Aorta (tissue), 5 donors: ENCODE measurements around the gene CABP4. TPM values are rescaled to one million over a fixed set of nuclear protein-coding genes. Genes with fewer than 3 reads are reported as not detected.

Source experiments
- ATAC-seq: fragments of 200-7000 bp; cut with Tn5 transposase; one replicate; pipeline ENCODE4 v1.9.1; 2022; ENCODE audit warnings: moderate library complexity; ENCODE audit not compliant: low FRiP score
- DNase-seq, 2 donors: peaks; one replicate each; pipeline ENCODE4 v3.0.0-alpha.2; 2020
- H3K27ac ChIP-seq, 2 donors: one replicate each; pipeline ENCODE4 v1.5.1; 2013; ENCODE audit warnings: low read length in 2 of 2, mild to moderate bottlenecking in 2 of 2, moderate library complexity in 2 of 2, control low read depth in 1 of 2, inconsistent platforms in 1 of 2, low read depth in 1 of 2
- H3K27me3 ChIP-seq, 2 donors: one replicate each; pipeline ENCODE4 v1.6.1; 2013; ENCODE audit warnings: control low read depth in 1 of 2, low read length in 1 of 2, mild to moderate bottlenecking in 1 of 2, moderate library complexity in 1 of 2; ENCODE audit not compliant: insufficient read depth in 2 of 2, control insufficient read depth in 1 of 2
- H3K36me3 ChIP-seq, 2 donors: one replicate each; pipeline ENCODE4 v1.6.1; 2013; ENCODE audit warnings: control low read depth in 1 of 2, low read length in 1 of 2, mild to moderate bottlenecking in 1 of 2; ENCODE audit not compliant: insufficient read depth in 2 of 2, control insufficient read depth in 1 of 2
- H3K4me1 ChIP-seq, 2 donors: one replicate each; pipeline ENCODE4 v1.6.1; 2013; ENCODE audit warnings: low read length in 2 of 2, control low read depth in 1 of 2, mild to moderate bottlenecking in 1 of 2, moderate library complexity in 1 of 2; ENCODE audit not compliant: insufficient read depth in 2 of 2, control insufficient read depth in 1 of 2
- H3K4me3 ChIP-seq, 2 donors: one replicate each; pipeline ENCODE4 v1.5.1; 2013; ENCODE audit warnings: low read length in 2 of 2, control low read depth in 1 of 2, mild to moderate bottlenecking in 1 of 2
- H3K9me3 ChIP-seq: one replicate; pipeline ENCODE4 v1.6.1; 2013; ENCODE audit warnings: mild to moderate bottlenecking, low read length; ENCODE audit not compliant: control insufficient read depth
- WGBS, 2 donors: extraction: QIAGEN DNeasy Blood & Tissue Kit; methylation state at CpG; one replicate each; pipeline ENCODE4 v1.1.7; 2013; 5-methylcytosine and 5-hydroxymethylcytosine counted together
- intact Hi-C, 2 donors: fragments of 100-400 bp; cut with DNase I; formaldehyde crosslinking; loops; one replicate each; pipeline versions ENCODE4 v1.14.2 to v1.15.0; 2022
- polyA plus RNA-seq, 2 donors: library from polyadenylated mRNA; stranded (reverse); fragments of 200-250 nt; gene quantifications; one replicate each; pipeline ENCODE4 v1.2.3, GENCODE V29; 2013
- total RNA-seq, 2 donors: library from RNA; stranded (reverse); fragmentation: NEBNext Ultra II Directional; extraction: Animal tissue kit (Norgen Biotek cat#: 25700); gene quantifications; one replicate each; pipeline ENCODE4 v1.2.1, GENCODE V29; 2021
- donor health status: healthy with polysubstance abuse.
- donor health status: Bipolar disorder and iron deficiency.
- donor health status: DM: no; HTN: no; CAD: no.
- donor health status: DM: no; HTN: no; CAD: no.
- donor health status: DM: yes; HTN: yes; CAD: no.

Gene CABP4
- total and polyA plus RNA-seq, 4 donors = 0.33 to 3.9 (median 2.4) TPM

DNA sequence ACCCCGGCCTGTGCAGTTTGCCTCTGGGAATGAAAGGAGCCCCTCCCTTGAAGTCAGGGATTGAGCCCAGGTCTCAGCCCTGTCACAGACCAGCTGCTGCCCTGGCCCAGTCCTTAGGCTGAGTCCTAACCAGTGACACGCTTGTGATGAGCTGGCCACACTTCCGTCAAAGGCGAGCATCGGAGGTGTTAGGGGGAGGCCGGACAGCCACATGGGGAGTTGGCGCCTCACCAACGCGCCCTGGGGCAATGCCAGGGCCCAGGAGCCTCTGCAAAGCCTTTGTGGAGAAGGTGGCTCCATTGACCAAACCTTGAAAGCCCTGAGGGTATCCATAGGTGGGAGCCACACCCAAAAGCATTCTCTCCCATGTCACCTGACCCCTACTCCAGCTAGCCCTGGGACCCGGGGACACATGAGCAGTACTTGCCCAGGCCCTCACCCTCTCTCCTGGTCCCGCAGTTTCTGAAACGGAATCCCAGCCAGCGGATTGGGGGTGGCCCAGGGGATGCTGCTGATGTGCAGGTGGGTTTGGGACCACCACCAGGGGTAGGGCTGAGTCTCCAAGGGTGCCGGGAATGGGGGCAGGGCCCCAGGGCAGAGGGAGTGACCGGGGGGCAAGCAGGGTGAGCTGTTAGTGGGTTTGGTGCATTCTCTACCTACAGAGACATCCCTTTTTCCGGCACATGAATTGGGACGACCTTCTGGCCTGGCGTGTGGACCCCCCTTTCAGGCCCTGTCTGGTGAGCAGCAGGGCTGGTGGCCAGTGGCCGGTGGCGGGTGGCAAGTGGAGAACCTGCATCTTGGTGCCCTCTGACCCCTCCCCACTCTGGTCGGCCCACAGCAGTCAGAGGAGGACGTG lies 21.4 kb upstream of the CABP4 start:
- intact Hi-C loops = no loop called here
- Histone ChIP-seq H3K9me3 (no peaks in the 10 kb centered on the region), H3K27ac (no peak overlapping the region), H3K4me1 (no peaks in the 10 kb centered on the region), H3K36me3 (peaks cover 0 to 2% of the 10 kb centered on the region in 2 donors), H3K27me3 (no peaks in the 10 kb centered on the region), H3K4me3 (no peak overlapping the region)
- DNase-seq (no peak), ATAC-seq (no peak)
- WGBS, 2 donors = 82% methylated on average over 22 of the region's 22 CpGs

GRCh38 chr11:67434395-67434881 lies 20.7 kb upstream of the CABP4 start:
- H3K27me3 ChIP-seq = no peaks in the 10 kb centered on the region
- H3K4me1 ChIP-seq = no peaks in the 10 kb centered on the region
- H3K36me3 ChIP-seq = peaks cover 0 to 2% of the 10 kb centered on the region in 2 donors
- no peaks in the 10 kb centered on the region for H3K9me3 ChIP-seq
- intact Hi-C loops = no loop called here
- 76 to 77% methylated on average over 23 of the region's 23 CpGs for WGBS, 2 donors
- DNase-seq (no peak), ATAC-seq (no peak)
- no peak overlapping the region for H3K4me3 ChIP-seq
- H3K27ac ChIP-seq = no peak overlapping the region

DNA sequence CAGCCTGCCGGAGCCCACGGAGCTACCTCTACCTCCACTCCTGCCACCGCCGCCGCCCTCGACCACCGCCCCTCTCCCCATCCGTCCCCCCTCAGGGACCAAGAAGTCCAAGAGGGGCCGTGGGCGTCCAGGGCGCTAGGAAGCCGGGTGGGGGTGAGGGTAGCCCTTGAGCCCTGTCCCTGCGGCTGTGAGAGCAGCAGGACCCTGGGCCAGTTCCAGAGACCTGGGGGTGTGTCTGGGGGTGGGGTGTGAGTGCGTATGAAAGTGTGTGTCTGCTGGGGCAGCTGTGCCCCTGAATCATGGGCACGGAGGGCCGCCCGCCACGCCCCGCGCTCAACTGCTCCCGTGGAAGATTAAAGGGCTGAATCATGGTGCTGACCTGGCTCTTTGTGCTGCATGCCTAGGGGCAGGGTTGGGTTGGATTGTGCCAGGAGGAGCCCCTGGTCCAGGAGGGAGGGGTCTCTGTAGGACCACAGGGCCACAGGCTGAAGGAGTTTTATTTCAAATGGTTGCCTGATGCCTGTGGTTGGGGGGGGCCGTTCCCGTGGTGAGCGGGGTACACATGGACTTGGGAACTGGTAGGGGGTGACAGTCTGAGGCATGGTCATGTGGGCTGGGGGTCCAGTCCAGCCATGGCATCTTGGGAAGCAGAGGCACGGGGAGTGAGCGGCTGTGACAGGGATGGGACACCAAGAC lies 20.0 kb upstream of the CABP4 start:
- H3K27ac ChIP-seq = no peak overlapping the region
- H3K4me1 ChIP-seq = no peaks in the 10 kb centered on the region

GRCh38 chr11:67435727-67436458 lies 19.3 kb upstream of the CABP4 start:
- Histone ChIP-seq H3K9me3 (no peaks in the 10 kb centered on the region), H3K4me1 (no peaks in the 10 kb centered on the region), H3K36me3 (peaks cover 0 to 2% of the 10 kb centered on the region in 2 donors), H3K27ac (no peak overlapping the region), H3K4me3 (no peak overlapping the region), H3K27me3 (no peaks in the 10 kb centered on the region)
- 84 to 87% methylated on average over 38 of the region's 38 CpGs for WGBS, 2 donors
- no peak for DNase-seq
- ATAC-seq = no peak
- intact Hi-C loops = no loop called here

More for the DNA sequence above, 20.0 kb upstream of the CABP4 start:
- Histone ChIP-seq H3K4me3 (no peak overlapping the region), H3K9me3 (no peaks in the 10 kb centered on the region), H3K27me3 (no peaks in the 10 kb centered on the region), H3K36me3 (peaks cover 0 to 2% of the 10 kb centered on the region in 2 donors)
- ATAC-seq (no peak), DNase-seq (no peak)
- intact Hi-C loops = no loop called here
- WGBS, 2 donors = 85% methylated on average over 25 to 26 of the region's 26 CpGs

DNA sequence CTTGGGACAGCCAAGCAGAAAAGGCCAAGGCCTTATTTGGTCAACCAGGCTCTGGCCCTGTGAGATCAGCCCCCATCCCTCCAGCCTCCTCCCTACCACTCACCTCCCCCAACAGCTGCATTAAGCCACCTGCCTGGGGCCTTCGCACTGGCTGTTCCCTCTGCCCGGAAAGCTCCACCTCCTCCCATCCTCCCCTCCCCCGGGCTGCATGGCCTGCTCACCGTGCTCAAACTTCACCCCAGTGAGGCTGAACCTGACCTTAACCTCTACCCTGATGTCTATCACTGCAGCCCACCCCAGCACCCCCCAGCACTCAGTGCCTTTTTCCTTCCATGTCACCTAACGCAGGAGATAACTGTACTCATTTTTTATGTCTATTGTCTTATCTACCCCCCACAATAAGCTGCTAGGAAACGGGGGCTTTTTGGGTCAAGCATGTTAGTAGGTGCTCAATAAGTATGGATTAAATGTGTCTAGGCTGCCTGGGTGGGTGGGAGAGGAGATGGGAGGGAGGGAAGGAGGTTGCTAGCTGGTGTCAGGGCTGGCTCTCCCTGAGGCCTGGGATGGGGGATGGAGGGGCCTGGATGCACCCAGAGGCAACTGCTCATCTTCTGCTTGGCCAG lies 18.6 kb upstream of the CABP4 start:
- WGBS, 2 donors = 50 to 51% methylated on average over 6 of the region's 6 CpGs

DNA sequence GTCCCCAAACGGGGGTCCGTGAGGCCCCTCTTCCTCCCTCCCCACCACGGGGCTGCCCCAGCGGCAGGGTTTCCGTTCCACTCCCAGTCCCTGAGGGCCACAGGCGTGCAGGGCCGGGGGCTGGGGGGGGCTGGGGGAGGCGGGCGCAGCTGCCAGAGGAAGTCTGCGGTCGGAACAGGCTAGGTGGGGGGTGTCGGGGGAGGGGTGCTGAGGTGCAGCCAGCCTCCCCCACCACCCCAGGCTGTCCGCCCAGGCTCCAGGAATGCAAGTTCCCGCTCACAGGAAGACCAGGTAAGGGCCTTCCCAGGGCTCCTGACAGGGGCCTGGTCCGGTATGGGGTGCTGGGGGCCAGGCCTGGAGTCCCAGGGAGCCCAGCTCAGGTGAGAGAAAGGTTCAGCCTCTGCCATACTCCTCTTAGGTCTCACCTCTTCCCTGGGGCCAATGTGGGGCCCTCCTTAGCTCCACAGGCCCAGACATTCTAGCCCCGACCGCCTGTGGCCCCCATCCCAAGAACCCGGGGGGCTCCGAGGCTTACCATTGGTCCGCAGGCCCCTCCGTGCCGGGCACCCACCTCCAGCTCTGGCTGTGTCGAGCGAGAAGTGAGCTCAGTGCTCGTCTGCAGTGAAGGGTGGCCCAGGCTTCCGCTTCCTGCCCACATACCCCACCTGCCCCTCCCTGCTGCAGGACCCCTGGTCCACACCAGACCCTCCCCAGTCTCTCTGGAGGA lies 17.9 kb upstream of the CABP4 start, which contains the start of gene PTPRCAP:
Gene PTPRCAP (minus strand): TSS at position 601 of the 727 bp plus-strand sequence. CDS start 63 bp downstream, at position 538.
- 68 to 75% methylated on average over 17 to 26 of the region's 26 CpGs for WGBS, 2 donors
- intact Hi-C loops = no loop called here
- ATAC-seq = no peak

More for the DNA sequence above, 18.6 kb upstream of the CABP4 start:
- intact Hi-C loops = no loop called here
- no peak for DNase-seq
- no peak for ATAC-seq
- H3K27me3 ChIP-seq = no peaks in the 10 kb centered on the region
- no peaks in the 10 kb centered on the region for H3K4me1 ChIP-seq
- H3K4me3 ChIP-seq = no peak overlapping the region
- no peaks in the 10 kb centered on the region for H3K9me3 ChIP-seq
- no peak overlapping the region for H3K27ac ChIP-seq
- peaks cover 0 to 2% of the 10 kb centered on the region in 2 donors for H3K36me3 ChIP-seq

DNA sequence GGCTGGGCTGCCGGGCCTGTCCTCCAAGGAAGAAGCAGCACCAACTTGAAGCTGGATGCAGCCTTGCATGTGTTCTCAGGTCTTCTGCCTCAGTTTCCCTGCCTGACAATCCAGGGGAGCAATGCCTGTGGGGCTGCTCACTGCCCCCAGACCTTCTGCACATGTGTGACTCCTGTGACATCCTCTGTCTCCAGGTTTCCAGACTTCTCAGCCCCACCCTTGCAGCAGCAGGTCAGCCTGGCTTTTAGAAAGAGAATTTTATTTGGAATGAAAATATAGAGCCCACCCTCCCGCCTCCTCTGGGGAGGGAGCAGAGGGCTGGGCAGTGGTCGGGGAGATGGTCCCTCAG lies 17.4 kb upstream of the CABP4 start:
- peaks cover 0 to 2% of the 10 kb centered on the region in 2 donors for H3K36me3 ChIP-seq
- intact Hi-C loops = no loop called here
- H3K27me3 ChIP-seq = no peaks in the 10 kb centered on the region
- DNase-seq (no peak), ATAC-seq (no peak)
- H3K4me1 ChIP-seq = no peaks in the 10 kb centered on the region
- H3K4me3 ChIP-seq = no peak overlapping the region
- H3K9me3 ChIP-seq = no peaks in the 10 kb centered on the region
- 57 to 66% methylated on average over 3 of the region's 3 CpGs for WGBS, 2 donors
- no peak overlapping the region for H3K27ac ChIP-seq

More for the DNA sequence above, 17.9 kb upstream of the CABP4 start, which contains the start of gene PTPRCAP:
- Histone ChIP-seq H3K27me3 (no peaks in the 10 kb centered on the region), H3K36me3 (peaks cover 0 to 2% of the 10 kb centered on the region in 2 donors), H3K4me1 (no peaks in the 10 kb centered on the region), H3K4me3 (no peak within 1 kb of the TSS), H3K9me3 (no peaks in the 10 kb centered on the region), H3K27ac (no peak within 1 kb of the TSS)
- DNase-seq = peak in 1 of 2 donors; percentile 49
